ENCODE data around the gene ASPHD1.

ASPHD1 gene

GRCh38 chr16:29950806-29951461 lies 50.6 kb downstream of the ASPHD1 start:
- no peak for DNase-seq

- DNase-seq, result no peak
These were observed 51.5 kb downstream of the ASPHD1 start for GRCh38 chr16:29951625-29952365.

Measured in activated naive CD4-positive, alpha-beta T cell (primary cell).